Chondrocyte (in vitro differentiated cells): Measurements from ENCODE around the gene CCDC24. TPM values are rescaled to one million over a fixed set of nuclear protein-coding genes. Genes with fewer than 3 reads are reported as not detected.

Experiments used
- DNase-seq: peaks from one replicate; pipeline ENCODE4 v3.0.0; 2021; ENCODE audit warnings: mixed read lengths, low spot score
- H3K27ac Mint-ChIP-seq: one replicate; pipeline ENCODE4 v1.8.0; 2021; ENCODE audit warnings: mild to moderate bottlenecking, moderate library complexity, mixed read lengths; ENCODE audit not compliant: unreplicated experiment
- H3K27me3 Mint-ChIP-seq: 2 replicates; pipeline ENCODE4 v1.8.0; 2021; ENCODE audit warnings: low read depth, mixed read lengths
- H3K36me3 Mint-ChIP-seq: 2 replicates; pipeline ENCODE4 v1.8.0; 2021; ENCODE audit warnings: low read depth, mixed read lengths
- H3K4me1 Mint-ChIP-seq: 2 replicates; pipeline ENCODE4 v1.8.0; 2021; ENCODE audit warnings: low read depth, mild to moderate bottlenecking, mixed read lengths
- H3K4me3 Mint-ChIP-seq: one replicate; pipeline ENCODE4 v1.8.0; 2021; ENCODE audit warnings: mild to moderate bottlenecking, moderate library complexity, mixed read lengths; ENCODE audit not compliant: unreplicated experiment
- H3K9me3 Mint-ChIP-seq: 2 replicates; pipeline ENCODE4 v1.8.0; 2021; ENCODE audit warnings: low read depth, mixed read lengths
- total RNA-seq: library from RNA; stranded (reverse); gene quantifications from 3 replicates; pipeline ENCODE4 v1.2.1, GENCODE V29; 2021
- TF ChIP-seq, protein P1 (sequence below): fragments of 200-600 bp; sonication (generic); IDR thresholded peaks from 2 replicates; pipeline ENCODE4 v1.5.0; 2021; ENCODE audit warnings: antibody characterized with exemption, mild to moderate bottlenecking, moderate library complexity

Gene CCDC24
- total RNA-seq, 1 donor from 2014 or later = 6.3 TPM

DNA sequence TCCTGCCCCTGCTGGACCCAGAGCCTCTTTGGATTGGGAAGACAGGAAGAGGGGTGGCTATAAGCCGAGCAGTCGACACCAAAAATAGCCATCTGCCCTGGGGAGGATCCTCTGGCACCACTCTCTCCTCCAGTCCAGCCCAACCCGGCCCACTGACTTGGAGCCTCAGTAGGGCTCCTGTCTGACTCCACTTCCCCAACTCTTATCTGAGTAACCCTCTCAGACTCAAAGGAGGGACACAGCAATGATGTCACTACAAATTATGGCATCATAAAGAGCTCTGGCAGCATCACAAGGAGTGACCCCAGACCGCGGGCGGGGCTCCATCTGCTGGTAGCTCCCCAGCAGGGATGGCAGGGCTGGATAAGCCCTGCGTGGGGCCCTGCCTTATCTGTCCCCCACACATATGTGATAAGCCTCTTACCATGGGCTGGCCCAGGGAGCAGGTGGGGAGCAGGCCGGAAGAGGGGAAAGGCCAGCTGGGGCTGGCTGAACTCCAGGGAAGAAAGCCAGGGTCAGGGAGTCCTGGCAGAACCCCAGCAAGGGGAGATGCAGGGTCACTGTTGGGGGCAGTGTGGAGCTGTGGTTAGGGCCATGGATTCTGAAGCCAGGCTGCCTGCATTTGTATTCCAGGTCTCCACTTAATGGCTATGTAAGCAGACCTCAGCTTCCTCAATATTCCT is 44.5 kb downstream of the CCDC24 start:
- Mint-ChIP-seq H3K36me3 (no peaks in the 10 kb centered on the region), H3K27me3 (no peaks in the 10 kb centered on the region), H3K4me3 (no peak overlapping the region), H3K27ac (peak overlapping the region; percentile 78), H3K4me1 (peaks cover 39% of the 10 kb centered on the region), H3K9me3 (no peaks in the 10 kb centered on the region)
- TF ChIP-seq, protein P1, sequence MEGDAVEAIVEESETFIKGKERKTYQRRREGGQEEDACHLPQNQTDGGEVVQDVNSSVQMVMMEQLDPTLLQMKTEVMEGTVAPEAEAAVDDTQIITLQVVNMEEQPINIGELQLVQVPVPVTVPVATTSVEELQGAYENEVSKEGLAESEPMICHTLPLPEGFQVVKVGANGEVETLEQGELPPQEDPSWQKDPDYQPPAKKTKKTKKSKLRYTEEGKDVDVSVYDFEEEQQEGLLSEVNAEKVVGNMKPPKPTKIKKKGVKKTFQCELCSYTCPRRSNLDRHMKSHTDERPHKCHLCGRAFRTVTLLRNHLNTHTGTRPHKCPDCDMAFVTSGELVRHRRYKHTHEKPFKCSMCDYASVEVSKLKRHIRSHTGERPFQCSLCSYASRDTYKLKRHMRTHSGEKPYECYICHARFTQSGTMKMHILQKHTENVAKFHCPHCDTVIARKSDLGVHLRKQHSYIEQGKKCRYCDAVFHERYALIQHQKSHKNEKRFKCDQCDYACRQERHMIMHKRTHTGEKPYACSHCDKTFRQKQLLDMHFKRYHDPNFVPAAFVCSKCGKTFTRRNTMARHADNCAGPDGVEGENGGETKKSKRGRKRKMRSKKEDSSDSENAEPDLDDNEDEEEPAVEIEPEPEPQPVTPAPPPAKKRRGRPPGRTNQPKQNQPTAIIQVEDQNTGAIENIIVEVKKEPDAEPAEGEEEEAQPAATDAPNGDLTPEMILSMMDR = no peak
- DNase-seq = no peak

DNA sequence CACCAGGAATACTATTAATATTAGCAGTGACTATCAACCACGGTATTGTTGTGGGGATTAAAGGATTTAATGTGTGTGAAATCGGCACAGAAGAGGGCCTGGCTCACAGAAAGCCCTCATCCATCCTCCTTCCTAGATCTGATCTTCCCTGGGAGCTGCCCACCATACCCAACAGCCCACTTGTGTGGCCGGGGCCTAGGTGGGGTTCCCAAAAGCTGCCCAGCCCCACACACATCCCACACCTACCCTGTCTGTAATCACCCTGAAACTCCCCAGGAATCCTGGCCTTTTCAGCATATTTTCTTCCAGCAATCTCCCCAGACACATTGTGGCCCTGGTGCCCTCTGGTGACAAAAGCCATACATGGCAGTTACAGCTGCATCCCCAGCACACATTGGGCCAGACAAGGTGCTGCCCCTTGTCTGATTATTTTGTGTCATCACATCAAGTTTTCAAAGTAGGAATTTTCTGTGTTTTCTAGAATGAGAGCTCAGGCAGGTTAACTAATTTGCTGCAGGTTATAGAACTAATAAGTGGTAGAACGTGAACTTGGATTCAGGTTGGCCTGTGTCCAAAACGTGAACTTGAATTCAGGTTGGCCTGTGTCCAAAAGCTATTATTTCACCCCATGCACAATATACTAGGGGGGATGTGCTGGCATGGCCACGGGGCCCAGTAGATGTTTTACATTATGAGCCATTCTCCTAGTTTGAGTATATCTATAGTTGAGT is 45.2 kb downstream of the CCDC24 start:
- no peaks in the 10 kb centered on the region for H3K27me3 Mint-ChIP-seq
- H3K4me1 Mint-ChIP-seq = peaks cover 36% of the 10 kb centered on the region
- no peak overlapping the region for H3K4me3 Mint-ChIP-seq
- no peaks in the 10 kb centered on the region for H3K9me3 Mint-ChIP-seq
- H3K27ac Mint-ChIP-seq = peak overlapping the region; percentile 78
- H3K36me3 Mint-ChIP-seq = no peaks in the 10 kb centered on the region
- TF ChIP-seq, protein P1 = peak; percentile 94
- DNase-seq = no peak

DNA sequence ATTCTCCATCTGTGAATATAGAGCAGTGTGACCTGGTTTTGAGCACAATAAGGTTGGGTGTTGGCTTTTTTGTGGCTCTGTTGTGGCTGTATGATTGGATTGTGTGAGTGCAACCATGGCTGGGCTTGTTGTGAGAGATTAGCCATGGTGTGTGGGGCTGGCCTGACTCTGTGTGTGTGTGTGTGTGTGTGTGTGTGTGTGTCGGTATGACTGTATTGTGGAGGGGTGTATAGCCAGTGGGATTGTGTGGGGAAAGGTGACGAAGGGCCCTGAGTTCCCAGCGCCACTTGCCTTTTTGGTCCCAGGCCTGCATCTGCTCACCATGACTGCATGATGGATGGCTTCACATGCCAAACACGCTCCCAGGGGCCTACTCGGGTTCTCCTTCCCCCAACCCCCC is 45.8 kb downstream of the CCDC24 start:
- Mint-ChIP-seq H3K27me3 (no peaks in the 10 kb centered on the region), H3K9me3 (no peaks in the 10 kb centered on the region), H3K27ac (peak overlapping the region; percentile 78), H3K36me3 (no peaks in the 10 kb centered on the region), H3K4me3 (no peak overlapping the region), H3K4me1 (peaks cover 30% of the 10 kb centered on the region)
- TF ChIP-seq, protein P1 = no peak
- DNase-seq = no peak

DNA sequence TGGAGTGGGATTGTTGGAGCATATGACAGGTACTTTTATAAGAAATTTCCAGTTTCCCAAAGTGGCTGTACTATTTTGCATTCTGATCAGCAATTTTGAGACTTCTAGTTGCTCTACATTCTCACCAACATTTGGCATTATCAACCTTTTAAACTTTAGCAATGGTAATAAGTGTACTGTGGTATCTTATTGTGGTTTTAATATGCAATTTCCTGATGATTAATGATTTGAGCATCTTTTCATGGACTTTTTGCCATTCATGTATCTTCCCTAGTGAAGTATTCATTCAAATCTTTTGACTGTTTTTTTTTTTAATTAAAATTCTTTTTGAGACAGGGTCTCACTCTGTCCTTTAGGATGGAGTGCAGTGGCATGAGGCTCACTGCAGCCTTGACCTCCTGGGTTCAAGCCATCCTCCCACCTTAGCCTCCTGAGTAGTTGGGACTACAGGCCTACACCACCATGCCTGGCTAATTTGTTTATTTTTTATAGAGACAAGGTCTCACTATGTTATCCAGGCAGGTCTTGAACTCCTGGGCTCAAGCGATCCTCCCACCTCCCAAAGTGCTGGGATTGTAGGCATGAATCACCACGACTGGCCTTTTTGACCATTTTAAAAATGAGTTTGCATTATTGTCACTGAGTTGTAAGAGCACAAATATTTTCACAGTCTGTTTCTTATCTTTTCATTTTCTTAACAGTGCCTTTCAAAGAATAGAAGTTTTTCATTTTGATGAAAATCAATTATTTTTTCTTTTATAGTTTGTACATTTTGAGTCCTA is 47.7 kb downstream of the CCDC24 start:
- H3K36me3 Mint-ChIP-seq = no peaks in the 10 kb centered on the region
- H3K9me3 Mint-ChIP-seq = no peaks in the 10 kb centered on the region
- peaks cover 25% of the 10 kb centered on the region for H3K4me1 Mint-ChIP-seq
- DNase-seq = no peak
- TF ChIP-seq, protein P1 = no peak
- H3K27me3 Mint-ChIP-seq = peaks cover 2% of the 10 kb centered on the region
- H3K4me3 Mint-ChIP-seq = no peak overlapping the region
- H3K27ac Mint-ChIP-seq = no peak overlapping the region

DNA sequence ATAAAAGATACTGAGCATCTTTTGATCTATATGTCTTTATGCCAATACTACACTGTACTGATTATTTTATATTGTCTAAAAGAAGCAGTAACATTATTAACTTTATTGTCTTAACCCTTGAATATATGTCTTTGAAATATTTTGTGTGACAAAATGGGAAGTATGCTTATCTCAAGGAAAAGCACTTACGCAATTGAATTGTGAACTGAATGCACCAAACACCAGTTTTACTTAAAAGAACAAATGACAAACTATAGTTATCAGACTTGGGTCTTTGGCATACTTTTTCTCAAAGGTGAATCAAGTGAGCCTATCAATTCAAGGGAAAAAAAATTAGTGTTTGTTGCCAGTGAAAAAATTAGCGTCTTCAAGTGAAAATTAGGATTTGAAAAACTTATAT is 49.0 kb downstream of the CCDC24 start:
- H3K4me3 Mint-ChIP-seq = no peak overlapping the region
- peaks cover 2% of the 10 kb centered on the region for H3K27me3 Mint-ChIP-seq
- DNase-seq = no peak
- H3K27ac Mint-ChIP-seq = no peak overlapping the region
- peaks cover 20% of the 10 kb centered on the region for H3K4me1 Mint-ChIP-seq
- H3K36me3 Mint-ChIP-seq = no peaks in the 10 kb centered on the region
- no peaks in the 10 kb centered on the region for H3K9me3 Mint-ChIP-seq
- TF ChIP-seq, protein P1 = no peak
